Subcutaneous abdominal adipose tissue (tissue), 5 donors: Measurements from ENCODE around the gene USP20.

Experiments used
- H3K27ac ChIP-seq: one replicate; pipeline ENCODE4 v1.7.0; 2013; ENCODE audit warnings: low read depth, mild to moderate bottlenecking, inconsistent platforms, low read length, moderate library complexity
- H3K27me3 ChIP-seq, 5 donors: one replicate each; pipeline ENCODE4 v1.7.0; 2013; ENCODE audit warnings: low read length in 5 of 5, inconsistent platforms in 1 of 5; ENCODE audit not compliant: control insufficient read depth in 5 of 5, insufficient read depth in 4 of 5
- H3K36me3 ChIP-seq, 5 donors: one replicate each; pipeline ENCODE4 v1.7.0; 2013; ENCODE audit warnings: low read length in 5 of 5; ENCODE audit not compliant: control insufficient read depth in 5 of 5, insufficient read depth in 5 of 5
- H3K4me1 ChIP-seq, 5 donors: one replicate each; pipeline ENCODE4 v1.7.0; 2013; ENCODE audit warnings: low read length in 5 of 5, mild to moderate bottlenecking in 3 of 5, moderate library complexity in 1 of 5; ENCODE audit not compliant: control insufficient read depth in 5 of 5, insufficient read depth in 5 of 5
- H3K4me3 ChIP-seq, 5 donors: one replicate each; pipeline ENCODE4 v1.7.0; 2013; ENCODE audit warnings: low read length in 5 of 5, low read depth in 1 of 5
- H3K9ac ChIP-seq, 5 donors: one replicate each; pipeline ENCODE4 v1.7.0; 2013; ENCODE audit warnings: low read length in 5 of 5, mild to moderate bottlenecking in 4 of 5, moderate library complexity in 3 of 5
- H3K9me3 ChIP-seq, 5 donors: one replicate each; pipeline ENCODE4 v1.7.0; 2013; ENCODE audit warnings: low read length in 5 of 5; ENCODE audit not compliant: control insufficient read depth in 5 of 5
- donor health status: healthy.
- donor health status: healthy.
- donor health status: healthy.
- donor health status: healthy.
- donor health status: healthy.

USP20 gene

GRCh38 chr9:129910628-129911567 lies 75.6 kb downstream of the USP20 start:
- Histone ChIP-seq H3K9ac (no peak overlapping the region), H3K27ac (no peak overlapping the region), H3K27me3 (no peaks in the 10 kb centered on the region), H3K9me3 (no peaks in the 10 kb centered on the region), H3K36me3 (peaks cover 0 to 23% (median 8%) of the 10 kb centered on the region in 5 donors), H3K4me3 (no peak overlapping the region), H3K4me1 (no peaks in the 10 kb centered on the region)

DNA sequence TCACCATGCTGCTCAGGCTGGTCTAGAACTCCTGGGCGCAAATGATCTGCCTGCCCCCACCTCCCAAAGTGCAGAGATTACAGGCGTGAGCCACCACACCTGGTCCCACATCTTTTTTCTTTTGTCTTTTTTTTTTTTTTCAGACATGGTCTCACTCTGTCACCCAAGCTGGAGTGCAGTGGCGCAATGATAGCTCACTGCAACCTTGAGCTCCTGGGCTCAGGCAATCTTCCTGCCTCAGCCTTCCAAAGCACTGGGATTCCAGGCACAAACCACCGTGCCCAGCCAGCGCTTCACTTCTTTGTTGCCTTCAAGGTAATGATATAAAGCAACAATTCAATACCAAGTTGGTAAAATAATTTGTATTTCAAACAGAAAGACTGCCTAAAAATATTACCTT lies 78.8 kb downstream of the USP20 start:
- Histone ChIP-seq H3K9me3 (no peaks in the 10 kb centered on the region), H3K27me3 (no peaks in the 10 kb centered on the region), H3K4me1 (peaks cover 0 to 3% (median 0%) of the 10 kb centered on the region in 5 donors), H3K36me3 (peaks cover 0 to 10% (median 4%) of the 10 kb centered on the region in 5 donors), H3K4me3 (no peak overlapping the region), H3K27ac (no peak overlapping the region), H3K9ac (no peak overlapping the region)

- H3K4me1 ChIP-seq = peaks cover 0 to 3% (median 0%) of the 10 kb centered on the region in 5 donors
- H3K27me3 ChIP-seq = no peaks in the 10 kb centered on the region
- H3K27ac ChIP-seq = no peak overlapping the region
- H3K4me3 ChIP-seq = no peak overlapping the region
- no peaks in the 10 kb centered on the region for H3K9me3 ChIP-seq
- H3K36me3 ChIP-seq = peaks cover 0 to 4% (median 3%) of the 10 kb centered on the region in 5 donors
- H3K9ac ChIP-seq = no peak overlapping the region
These were observed 81.4 kb downstream of the USP20 start for GRCh38 chr9:129916707-129917106.

DNA sequence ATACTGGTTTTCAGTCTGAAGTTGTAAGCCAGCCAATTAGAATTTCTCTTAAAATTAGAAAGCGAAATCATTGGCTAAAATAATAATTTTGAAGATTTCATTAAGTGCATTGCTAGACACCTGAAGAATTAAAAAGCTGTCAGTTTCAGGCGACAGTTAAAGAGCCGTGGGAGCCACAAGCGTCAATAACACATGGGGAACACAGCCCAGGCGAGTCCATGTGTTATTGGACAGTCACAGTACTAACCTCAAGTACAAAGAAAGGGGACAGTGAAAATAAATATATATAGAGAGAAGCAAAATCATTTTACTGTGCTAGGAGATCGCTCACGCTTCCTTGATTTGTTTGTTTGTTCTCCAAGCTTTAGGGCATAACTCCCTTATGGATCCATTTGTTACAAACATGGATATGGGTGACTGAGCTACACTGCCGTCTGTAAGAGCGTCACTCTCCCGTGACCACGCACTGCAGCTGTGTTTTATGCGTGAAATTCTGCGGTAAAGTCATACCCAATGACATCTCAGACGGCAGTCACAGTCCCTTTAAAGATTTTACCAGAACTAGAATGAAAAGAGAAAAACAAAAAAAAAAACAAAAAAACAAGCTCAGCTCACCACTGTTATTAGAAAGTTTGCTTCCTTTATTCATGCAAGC lies 83.2 kb downstream of the USP20 start:
- Histone ChIP-seq H3K36me3 (peaks cover 0 to 10% (median 8%) of the 10 kb centered on the region in 5 donors), H3K4me1 (peaks cover 0 to 3% (median 0%) of the 10 kb centered on the region in 5 donors), H3K4me3 (no peak overlapping the region), H3K9me3 (no peaks in the 10 kb centered on the region), H3K9ac (no peak overlapping the region), H3K27ac (no peak overlapping the region), H3K27me3 (no peaks in the 10 kb centered on the region)

DNA sequence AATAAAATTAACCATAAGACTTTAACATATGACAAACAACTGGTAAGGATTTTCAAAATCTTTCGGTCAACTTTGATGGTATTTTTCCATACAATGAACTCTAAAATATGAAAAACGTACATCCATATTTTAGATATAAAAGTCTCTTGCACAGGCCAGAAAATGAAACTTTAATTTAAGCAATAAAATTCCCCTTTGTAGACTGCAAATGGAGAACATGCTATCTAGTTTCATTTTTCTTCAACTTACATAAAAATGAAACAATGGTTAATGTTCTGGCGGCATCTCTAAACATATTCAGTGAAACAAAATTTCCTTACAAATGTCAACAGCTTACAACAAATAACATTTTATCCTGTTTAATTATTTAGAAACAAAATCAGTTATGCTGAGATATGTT lies 84.0 kb downstream of the USP20 start:
- Histone ChIP-seq H3K27ac (no peak overlapping the region), H3K4me3 (no peak overlapping the region), H3K9me3 (no peaks in the 10 kb centered on the region), H3K9ac (no peak overlapping the region), H3K36me3 (peaks cover 5 to 18% (median 11%) of the 10 kb centered on the region in 5 donors), H3K27me3 (no peaks in the 10 kb centered on the region), H3K4me1 (peaks cover 0 to 3% (median 0%) of the 10 kb centered on the region in 5 donors)

DNA sequence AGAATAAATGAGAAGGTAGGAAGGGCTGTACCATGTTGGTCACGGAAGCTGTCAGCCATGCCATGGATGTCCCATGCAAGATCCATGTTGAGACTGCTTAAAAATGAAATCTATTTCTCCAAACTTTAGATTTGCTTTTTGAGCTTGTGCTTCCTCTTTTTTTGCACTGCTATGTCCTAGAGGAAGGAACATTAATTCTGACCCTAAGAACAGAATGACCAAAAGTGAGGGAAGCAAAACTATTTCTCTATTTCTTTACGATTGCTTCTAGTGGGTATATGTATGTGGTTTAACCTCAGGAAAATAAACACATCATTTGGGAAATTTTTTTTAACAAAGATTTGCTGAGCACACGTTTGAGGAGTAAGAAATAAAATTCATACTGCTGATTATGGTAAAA lies 84.6 kb downstream of the USP20 start:
- no peaks in the 10 kb centered on the region for H3K9me3 ChIP-seq
- H3K4me3 ChIP-seq = no peak overlapping the region
- no peaks in the 10 kb centered on the region for H3K27me3 ChIP-seq
- no peak overlapping the region for H3K9ac ChIP-seq
- H3K36me3 ChIP-seq = peaks cover 10 to 24% (median 17%) of the 10 kb centered on the region in 5 donors
- H3K4me1 ChIP-seq = peaks cover 0 to 3% (median 0%) of the 10 kb centered on the region in 5 donors
- H3K27ac ChIP-seq = no peak overlapping the region

DNA sequence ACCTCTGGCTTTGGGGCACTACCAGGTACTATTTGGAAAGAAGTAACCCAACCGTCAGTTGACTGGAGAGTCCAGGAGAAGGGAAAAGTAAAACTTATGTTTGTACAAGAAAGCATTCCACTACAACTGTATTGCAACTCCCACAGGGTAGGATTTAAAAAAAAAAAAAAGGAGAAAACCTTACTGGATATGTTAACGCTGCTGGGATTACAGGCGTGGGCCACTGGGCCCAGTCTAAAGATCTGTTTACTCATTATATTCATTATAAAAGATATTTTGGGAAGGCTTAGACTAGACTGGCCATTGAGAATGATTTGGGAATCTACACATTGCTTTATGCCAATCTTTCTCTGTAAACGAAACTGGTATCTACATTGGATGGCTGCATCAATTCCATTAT lies 86.6 kb downstream of the USP20 start:
- H3K9ac ChIP-seq = no peak overlapping the region
- H3K27ac ChIP-seq = no peak overlapping the region
- no peaks in the 10 kb centered on the region for H3K9me3 ChIP-seq
- peaks cover 0 to 3% (median 0%) of the 10 kb centered on the region in 5 donors for H3K4me1 ChIP-seq
- peaks cover 14 to 36% (median 22%) of the 10 kb centered on the region in 5 donors for H3K36me3 ChIP-seq
- no peaks in the 10 kb centered on the region for H3K27me3 ChIP-seq
- no peak overlapping the region for H3K4me3 ChIP-seq

DNA sequence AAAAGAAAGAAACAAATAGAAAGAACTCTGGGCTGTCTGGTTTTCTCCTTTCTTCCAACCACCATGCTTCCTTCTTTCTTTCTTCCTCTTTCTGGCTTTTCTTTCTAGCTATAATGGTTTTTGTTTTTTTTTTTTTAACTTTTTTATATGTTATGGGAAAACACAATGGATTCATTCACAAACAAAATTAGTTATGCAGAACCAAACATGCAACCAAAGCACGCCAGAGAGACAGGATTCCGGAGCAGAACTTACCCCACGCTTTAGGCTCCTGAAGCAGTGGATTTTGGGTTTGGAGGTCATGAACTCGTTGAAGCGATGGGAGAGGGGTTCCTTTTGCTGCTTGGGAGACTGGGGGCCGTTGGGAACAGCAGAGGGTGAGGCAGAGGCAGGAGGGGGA lies 88.3 kb downstream of the USP20 start:
- H3K4me1 ChIP-seq = peaks cover 0 to under 1% (median 0%) of the 10 kb centered on the region in 5 donors
- H3K9me3 ChIP-seq = no peaks in the 10 kb centered on the region
- peaks cover 18 to 37% (median 24%) of the 10 kb centered on the region in 5 donors for H3K36me3 ChIP-seq
- H3K27me3 ChIP-seq = no peaks in the 10 kb centered on the region
- no peak overlapping the region for H3K4me3 ChIP-seq
- no peak overlapping the region for H3K27ac ChIP-seq
- no peak overlapping the region for H3K9ac ChIP-seq

GRCh38 chr9:129929496-129930125 lies 94.4 kb downstream of the USP20 start:
- H3K9ac ChIP-seq = no peak overlapping the region
- peaks cover 9 to 22% (median 15%) of the 10 kb centered on the region in 5 donors for H3K36me3 ChIP-seq
- H3K27me3 ChIP-seq = no peaks in the 10 kb centered on the region
- no peaks in the 10 kb centered on the region for H3K9me3 ChIP-seq
- no peak overlapping the region for H3K4me3 ChIP-seq
- H3K27ac ChIP-seq = no peak overlapping the region
- H3K4me1 ChIP-seq = peaks cover 3 to 30% (median 27%) of the 10 kb centered on the region in 5 donors
